Fibroblast of peridontal ligament (primary cell): ENCODE measurements around the gene RETREG3.
"Not testable (repeated sequence)": the region's sequence is repeated elsewhere in the genome, so short reads cannot be mapped to it uniquely, and the experiment has no call there.

Source experiments
- DNase-seq: peaks from one replicate; pipeline ENCODE4 v3.0.0-alpha.2; 2010; ENCODE audit errors: extremely low read depth

Gene RETREG3

GRCh38 chr17:42573095-42573494 is 36.1 kb downstream of the RETREG3 start:
- no peak for DNase-seq

GRCh38 chr17:42571435-42572225 is 37.5 kb downstream of the RETREG3 start:
- peak; percentile 31 for DNase-seq

GRCh38 chr17:42568341-42569111 is 40.6 kb downstream of the RETREG3 start:
- DNase-seq = no peak

GRCh38 chr17:42566883-42567573 is 42.1 kb downstream of the RETREG3 start, which contains the start of gene MLX:
MLX (plus strand) TSS chr17:42567100; CDS start chr17:42567125, 25 bp downstream.
- DNase-seq = peak; percentile 83

- no peak for DNase-seq
Measured at GRCh38 chr17:42566215-42566882, 42.8 kb downstream of the RETREG3 start.

- no peak for DNase-seq
Measured at GRCh38 chr17:42565523-42566214, 43.5 kb downstream of the RETREG3 start.

GRCh38 chr17:42564815-42565522 is 44.2 kb downstream of the RETREG3 start:
- no peak for DNase-seq

- DNase-seq = no peak
Measured at GRCh38 chr17:42563950-42564349, 45.2 kb downstream of the RETREG3 start.

- no peak for DNase-seq
Measured at GRCh38 chr17:42563543-42563942, 45.6 kb downstream of the RETREG3 start.

GRCh38 chr17:42563143-42563509 is 46.0 kb downstream of the RETREG3 start:
- no peak for DNase-seq

GRCh38 chr17:42562388-42563142 is 46.6 kb downstream of the RETREG3 start:
- DNase-seq = peak; percentile 21

GRCh38 chr17:42561897-42562387 is 47.2 kb downstream of the RETREG3 start, which contains the start of gene COASY:
COASY (plus strand) TSS chr17:42562148; CDS start chr17:42562623, 475 bp downstream.
- DNase-seq = peak; percentile 99

- no peak for DNase-seq
Measured at GRCh38 chr17:42560246-42560645, 48.9 kb downstream of the RETREG3 start.

- DNase-seq = no peak
Measured at GRCh38 chr17:42559075-42559474, 50.1 kb downstream of the RETREG3 start.

- DNase-seq = not testable (repeated sequence)
Measured at GRCh38 chr17:42555961-42556617, 53.1 kb downstream of the RETREG3 start.

- DNase-seq = no peak
Measured at GRCh38 chr17:42555122-42555622, 54.0 kb downstream of the RETREG3 start.

GRCh38 chr17:42554250-42555121 is 54.7 kb downstream of the RETREG3 start:
- DNase-seq = peak; percentile 63

GRCh38 chr17:42553866-42554249 is 55.3 kb downstream of the RETREG3 start:
- no peak for DNase-seq
